ENCODE data around the gene NCBP1. TPM values are rescaled to one million over a fixed set of nuclear protein-coding genes. Genes with fewer than 3 reads are reported as not detected.
A peak's percentile ranks its signal among the peaks of the same experiment; 100 is the strongest.
"Not testable (repeated sequence)": the region's sequence is repeated elsewhere in the genome, so short reads cannot be mapped to it uniquely, and the experiment has no call there.

NCBP1 gene, protein sequence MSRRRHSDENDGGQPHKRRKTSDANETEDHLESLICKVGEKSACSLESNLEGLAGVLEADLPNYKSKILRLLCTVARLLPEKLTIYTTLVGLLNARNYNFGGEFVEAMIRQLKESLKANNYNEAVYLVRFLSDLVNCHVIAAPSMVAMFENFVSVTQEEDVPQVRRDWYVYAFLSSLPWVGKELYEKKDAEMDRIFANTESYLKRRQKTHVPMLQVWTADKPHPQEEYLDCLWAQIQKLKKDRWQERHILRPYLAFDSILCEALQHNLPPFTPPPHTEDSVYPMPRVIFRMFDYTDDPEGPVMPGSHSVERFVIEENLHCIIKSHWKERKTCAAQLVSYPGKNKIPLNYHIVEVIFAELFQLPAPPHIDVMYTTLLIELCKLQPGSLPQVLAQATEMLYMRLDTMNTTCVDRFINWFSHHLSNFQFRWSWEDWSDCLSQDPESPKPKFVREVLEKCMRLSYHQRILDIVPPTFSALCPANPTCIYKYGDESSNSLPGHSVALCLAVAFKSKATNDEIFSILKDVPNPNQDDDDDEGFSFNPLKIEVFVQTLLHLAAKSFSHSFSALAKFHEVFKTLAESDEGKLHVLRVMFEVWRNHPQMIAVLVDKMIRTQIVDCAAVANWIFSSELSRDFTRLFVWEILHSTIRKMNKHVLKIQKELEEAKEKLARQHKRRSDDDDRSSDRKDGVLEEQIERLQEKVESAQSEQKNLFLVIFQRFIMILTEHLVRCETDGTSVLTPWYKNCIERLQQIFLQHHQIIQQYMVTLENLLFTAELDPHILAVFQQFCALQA
- 28.0 and 37.3 TPM in 2 replicates for total RNA-seq

DNA sequence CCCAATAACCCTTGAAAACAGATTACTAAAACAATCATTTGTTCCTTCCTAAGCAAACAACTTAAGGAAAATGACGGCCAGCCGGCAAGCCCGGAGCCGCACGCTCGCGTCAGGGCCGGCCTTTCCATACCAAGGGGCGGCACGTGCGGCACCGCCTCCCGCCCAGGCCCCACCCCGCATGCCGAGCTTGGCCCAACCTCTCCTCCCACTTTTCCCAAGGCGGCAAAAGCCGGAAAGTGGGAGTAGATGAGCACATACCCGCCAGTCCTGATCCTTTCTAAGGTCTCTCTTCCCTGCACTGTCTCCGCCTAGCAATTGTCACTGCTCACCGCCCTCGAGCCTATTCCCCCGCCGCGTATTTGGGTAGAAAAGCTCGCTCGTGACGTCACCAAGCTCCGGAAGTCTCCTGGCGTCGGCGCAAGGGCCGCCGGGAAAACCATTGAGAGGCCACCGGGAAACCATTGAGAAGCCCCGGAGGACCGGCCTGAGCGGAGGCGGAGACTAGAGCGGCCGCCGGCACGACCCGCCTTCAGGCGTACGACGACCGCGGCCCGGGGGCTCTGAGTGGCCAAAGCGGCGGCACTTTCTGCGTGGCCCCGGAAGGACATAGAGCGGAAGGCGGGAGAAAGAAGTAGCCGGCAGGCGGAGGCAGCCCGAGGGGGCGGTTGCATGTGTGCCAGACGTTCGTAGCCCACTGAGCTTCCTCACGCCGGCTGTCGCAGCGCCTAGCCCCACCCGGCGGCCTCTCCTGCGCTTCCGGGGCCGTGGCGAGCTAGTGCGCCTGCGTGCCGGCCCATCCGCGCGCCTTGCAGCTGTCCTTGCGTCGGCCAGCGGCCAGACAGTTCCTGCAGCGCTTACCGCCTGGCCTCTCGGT, at the start of gene NCBP1, which contains the start of gene TSTD2:
Gene NCBP1 (plus strand): TSS at position 837 of the 874 bp plus-strand sequence. CDS start 61 bp downstream, outside the sequence.
Gene TSTD2 (minus strand): TSS at position 384 of the 874 bp plus-strand sequence. CDS start 5,806 bp downstream, outside the sequence.
- Histone ChIP-seq H4K20me1 (ENCODE audit: insufficient read depth, low read length) (peaks cover 14% of the 10 kb centered on the region), H3K79me2 (ENCODE audit: insufficient read depth, low read length) (peaks cover 80% of the 10 kb centered on the region), H3K36me3 (ENCODE audit: insufficient read depth, low read length) (no peaks in the 10 kb centered on the region), H3K27ac (ENCODE audit: low read depth, low read length) (peak within 1 kb of the TSS; percentile 99), H3K9me3 (ENCODE audit: low read depth, low read length) (no peaks in the 10 kb centered on the region), H3K4me3 (ENCODE audit: insufficient read depth, low read length) (peak within 1 kb of the TSS; percentile 96), H3K4me2 (ENCODE audit: insufficient read depth, low read length) (peak within 1 kb of the TSS; percentile 96), H3K4me1 (ENCODE audit: insufficient read depth, low read length) (peaks cover 23% of the 10 kb centered on the region), H2AFZ (ENCODE audit: low read length) (peak within 1 kb of the TSS; percentile 89), H3K27me3 (ENCODE audit: insufficient read depth, low read length) (no peaks in the 10 kb centered on the region)
- TF ChIP-seq, protein P1, sequence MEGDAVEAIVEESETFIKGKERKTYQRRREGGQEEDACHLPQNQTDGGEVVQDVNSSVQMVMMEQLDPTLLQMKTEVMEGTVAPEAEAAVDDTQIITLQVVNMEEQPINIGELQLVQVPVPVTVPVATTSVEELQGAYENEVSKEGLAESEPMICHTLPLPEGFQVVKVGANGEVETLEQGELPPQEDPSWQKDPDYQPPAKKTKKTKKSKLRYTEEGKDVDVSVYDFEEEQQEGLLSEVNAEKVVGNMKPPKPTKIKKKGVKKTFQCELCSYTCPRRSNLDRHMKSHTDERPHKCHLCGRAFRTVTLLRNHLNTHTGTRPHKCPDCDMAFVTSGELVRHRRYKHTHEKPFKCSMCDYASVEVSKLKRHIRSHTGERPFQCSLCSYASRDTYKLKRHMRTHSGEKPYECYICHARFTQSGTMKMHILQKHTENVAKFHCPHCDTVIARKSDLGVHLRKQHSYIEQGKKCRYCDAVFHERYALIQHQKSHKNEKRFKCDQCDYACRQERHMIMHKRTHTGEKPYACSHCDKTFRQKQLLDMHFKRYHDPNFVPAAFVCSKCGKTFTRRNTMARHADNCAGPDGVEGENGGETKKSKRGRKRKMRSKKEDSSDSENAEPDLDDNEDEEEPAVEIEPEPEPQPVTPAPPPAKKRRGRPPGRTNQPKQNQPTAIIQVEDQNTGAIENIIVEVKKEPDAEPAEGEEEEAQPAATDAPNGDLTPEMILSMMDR (IDR thresholded peaks at IDR 0.05; ENCODE audit: extremely low read depth, low read depth, low read length), result no peak
- DNase-seq (ENCODE audit: insufficient read length, low spot score, missing footprints), result peak; percentile 96

DNA sequence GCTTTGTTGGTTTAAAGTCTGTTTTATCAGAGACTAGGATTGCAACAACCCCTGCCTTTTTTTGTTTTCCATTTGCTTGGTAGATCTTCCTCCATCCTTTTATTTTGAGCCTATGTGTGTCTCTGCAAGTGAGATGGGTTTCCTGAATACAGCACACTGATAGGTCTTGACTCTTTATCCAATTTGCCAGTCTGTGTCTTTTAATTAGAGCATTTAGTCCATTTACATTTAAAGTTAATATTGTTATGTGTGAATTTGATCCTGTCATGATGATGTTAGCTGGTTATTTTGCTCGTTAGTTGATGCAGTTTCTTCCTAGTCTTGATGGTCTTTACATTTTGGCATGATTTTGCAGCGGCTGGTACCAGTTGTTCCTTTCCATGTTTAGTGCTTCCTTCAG, 48.8 kb upstream of the NCBP1 start:
- H3K4me1 ChIP-seq (ENCODE audit: insufficient read depth, low read length); H3K79me2 ChIP-seq (ENCODE audit: insufficient read depth, low read length); H4K20me1 ChIP-seq (ENCODE audit: insufficient read depth, low read length); H3K4me2 ChIP-seq (ENCODE audit: insufficient read depth, low read length); H3K27ac ChIP-seq (ENCODE audit: low read depth, low read length); H3K27me3 ChIP-seq (ENCODE audit: insufficient read depth, low read length); DNase-seq (ENCODE audit: insufficient read length, low spot score, missing footprints); H3K9me3 ChIP-seq (ENCODE audit: low read depth, low read length); H2AFZ ChIP-seq (ENCODE audit: low read length); H3K4me3 ChIP-seq (ENCODE audit: insufficient read depth, low read length); H3K36me3 ChIP-seq (ENCODE audit: insufficient read depth, low read length): not testable (repeated sequence)

DNA sequence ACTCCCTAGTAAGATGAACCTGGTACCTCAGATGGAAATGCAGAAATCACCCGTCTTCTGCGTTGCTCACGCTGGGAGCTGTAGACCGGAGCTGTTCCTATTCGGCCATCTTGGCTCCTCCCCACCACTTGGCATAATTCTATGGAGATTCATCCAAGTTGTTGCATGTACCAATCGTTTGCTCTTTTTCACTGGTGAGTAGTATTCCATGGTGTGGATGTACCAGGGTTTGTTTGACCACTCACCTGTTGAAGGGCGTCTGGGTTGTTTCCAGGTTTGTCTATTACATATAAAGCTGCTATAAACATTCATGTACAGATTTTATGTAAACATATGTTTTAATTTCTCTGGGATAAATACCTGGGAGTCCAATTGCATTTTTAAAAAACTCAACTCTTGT, 46.7 kb upstream of the NCBP1 start:
- H3K9me3 ChIP-seq (ENCODE audit: low read depth, low read length); H3K4me1 ChIP-seq (ENCODE audit: insufficient read depth, low read length); H3K27ac ChIP-seq (ENCODE audit: low read depth, low read length); H3K36me3 ChIP-seq (ENCODE audit: insufficient read depth, low read length); H2AFZ ChIP-seq (ENCODE audit: low read length); H3K27me3 ChIP-seq (ENCODE audit: insufficient read depth, low read length); H3K79me2 ChIP-seq (ENCODE audit: insufficient read depth, low read length); H4K20me1 ChIP-seq (ENCODE audit: insufficient read depth, low read length); H3K4me2 ChIP-seq (ENCODE audit: insufficient read depth, low read length); H3K4me3 ChIP-seq (ENCODE audit: insufficient read depth, low read length); DNase-seq (ENCODE audit: insufficient read length, low spot score, missing footprints): not testable (repeated sequence)

DNA sequence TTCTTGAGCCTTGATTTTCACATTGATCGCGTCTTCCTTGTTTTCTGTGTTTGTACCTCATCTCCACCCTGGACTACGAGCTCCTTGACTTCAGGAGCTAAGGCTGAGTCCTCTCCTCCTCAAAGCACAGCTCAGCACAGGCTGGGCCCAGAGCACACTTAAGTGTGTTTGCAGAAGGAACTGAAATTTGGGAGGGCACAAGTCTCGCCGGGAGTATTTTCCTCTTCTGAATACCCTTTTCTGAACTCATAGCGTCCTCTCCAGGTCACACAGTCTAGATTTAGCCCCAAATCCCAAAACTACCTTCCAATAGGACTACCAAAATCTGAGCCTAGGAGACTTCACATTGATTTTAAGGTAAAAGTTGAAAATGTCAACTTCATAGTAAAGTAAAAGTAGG, 42.1 kb upstream of the NCBP1 start:
- H4K20me1 ChIP-seq (ENCODE audit: insufficient read depth, low read length), result no peaks in the 10 kb centered on the region
- peak; percentile 25 for DNase-seq (ENCODE audit: insufficient read length, low spot score, missing footprints)
- H3K4me3 ChIP-seq (ENCODE audit: insufficient read depth, low read length), result no peak overlapping the region
- H3K4me2 ChIP-seq (ENCODE audit: insufficient read depth, low read length), result no peak overlapping the region
- peaks cover 19% of the 10 kb centered on the region for H3K27me3 ChIP-seq (ENCODE audit: insufficient read depth, low read length)
- no peaks in the 10 kb centered on the region for H3K4me1 ChIP-seq (ENCODE audit: insufficient read depth, low read length)
- H3K36me3 ChIP-seq (ENCODE audit: insufficient read depth, low read length), result no peaks in the 10 kb centered on the region
- H3K27ac ChIP-seq (ENCODE audit: low read depth, low read length), result no peak overlapping the region
- no peaks in the 10 kb centered on the region for H3K9me3 ChIP-seq (ENCODE audit: low read depth, low read length)
- H3K79me2 ChIP-seq (ENCODE audit: insufficient read depth, low read length), result no peaks in the 10 kb centered on the region
- TF ChIP-seq, protein P1 (IDR thresholded peaks at IDR 0.05; ENCODE audit: extremely low read depth, low read depth, low read length), result no peak
- H2AFZ ChIP-seq (ENCODE audit: low read length), result no peak overlapping the region
